HFFc6 (cell line): ENCODE results near the gene TELO2. TPM values are rescaled to one million over a fixed set of nuclear protein-coding genes. Genes with fewer than 3 reads are reported as not detected.

Source experiments
- DNase-seq: peaks from one replicate; pipeline ENCODE4 v3.0.0-alpha.2; 2018
- H3K27ac Mint-ChIP-seq: 2 replicates; pipeline ENCODE4 v1.8.0; 2020; ENCODE audit warnings: mild to moderate bottlenecking, mixed read lengths
- H3K27me3 Mint-ChIP-seq: 2 replicates; pipeline ENCODE4 v1.8.0; 2021; ENCODE audit warnings: mild to moderate bottlenecking, moderate library complexity, mixed read lengths; ENCODE audit not compliant: insufficient read depth
- H3K36me3 Mint-ChIP-seq: 2 replicates; pipeline ENCODE4 v1.8.0; 2021; ENCODE audit warnings: low read depth, mixed read lengths
- H3K4me1 Mint-ChIP-seq: 2 replicates; pipeline ENCODE4 v1.8.0; 2020; ENCODE audit warnings: low read depth, mixed read lengths
- H3K4me3 Mint-ChIP-seq: 2 replicates; pipeline ENCODE4 v1.8.0; 2020; ENCODE audit warnings: mild to moderate bottlenecking, moderate library complexity, mixed read lengths
- H3K9me3 Mint-ChIP-seq: 2 replicates; pipeline ENCODE4 v1.8.0; 2020; ENCODE audit warnings: mild to moderate bottlenecking, mixed read lengths
- CTCF ChIP-seq: fragments of 200-600 bp; sonication (generic); IDR thresholded peaks from 2 replicates; pipeline ENCODE4 v1.5.0; 2021; ENCODE audit warnings: antibody characterized with exemption, mild to moderate bottlenecking
- total RNA-seq, 6 experiments: library from RNA; stranded (reverse); fragmentation: NEBNext Ultra II Directional; extraction: Animal tissue kit (Norgen Biotek cat#: 25700); gene quantifications; 2 replicates in 1 of 6; 3 replicates in 5 of 6; pipeline ENCODE4 v1.2.3, GENCODE V29; 2021

TELO2 gene
- total RNA-seq, 6 experiments from 2014 or later: 28.6 to 37.4 (median 34.8) TPM

- no peak for DNase-seq
- H3K9me3 Mint-ChIP-seq: no peaks in the 10 kb centered on the region
- H3K36me3 Mint-ChIP-seq: no peaks in the 10 kb centered on the region
- no peak for TF ChIP-seq CTCF
- no peak overlapping the region for H3K4me3 Mint-ChIP-seq
- H3K27ac Mint-ChIP-seq: no peak overlapping the region
- no peaks in the 10 kb centered on the region for H3K4me1 Mint-ChIP-seq
- H3K27me3 Mint-ChIP-seq: peaks cover 1% of the 10 kb centered on the region; the same call in 1 of the 2 replicates
These were observed 47.5 kb upstream of the TELO2 start for GRCh38 chr16:1445518-1446203.

GRCh38 chr16:1446296-1447080, 46.7 kb upstream of the TELO2 start:
- no peak for DNase-seq

GRCh38 chr16:1447965-1448364, 45.2 kb upstream of the TELO2 start:
- Mint-ChIP-seq H3K36me3 (peaks cover 5% of the 10 kb centered on the region; the same call in 1 of the 2 replicates), H3K9me3 (no peaks in the 10 kb centered on the region), H3K4me3 (no peak overlapping the region), H3K4me1 (no peaks in the 10 kb centered on the region), H3K27me3 (peaks cover 1% of the 10 kb centered on the region; the same call in 1 of the 2 replicates), H3K27ac (no peak overlapping the region)
- DNase-seq: no peak
- no peak for TF ChIP-seq CTCF

More at GRCh38 chr16:1446296-1447080, 46.7 kb upstream of the TELO2 start:
- Mint-ChIP-seq H3K27ac (no peak overlapping the region), H3K36me3 (peaks cover 2% of the 10 kb centered on the region; the same call in 1 of the 2 replicates), H3K4me3 (no peak overlapping the region), H3K9me3 (no peaks in the 10 kb centered on the region), H3K27me3 (peaks cover 1% of the 10 kb centered on the region; the same call in 1 of the 2 replicates), H3K4me1 (no peaks in the 10 kb centered on the region)
- TF ChIP-seq CTCF: no peak

GRCh38 chr16:1448536-1449116, 44.5 kb upstream of the TELO2 start:
- DNase-seq: no peak
- Mint-ChIP-seq H3K4me3 (no peak overlapping the region), H3K27ac (no peak overlapping the region), H3K36me3 (peaks cover 5% of the 10 kb centered on the region; the same call in 1 of the 2 replicates), H3K27me3 (peaks cover 1% of the 10 kb centered on the region; the same call in 1 of the 2 replicates), H3K4me1 (no peaks in the 10 kb centered on the region), H3K9me3 (no peaks in the 10 kb centered on the region)
- TF ChIP-seq CTCF: no peak

- peaks cover 5% of the 10 kb centered on the region; the same call in 1 of the 2 replicates for H3K36me3 Mint-ChIP-seq
- H3K4me3 Mint-ChIP-seq: no peak overlapping the region
- H3K9me3 Mint-ChIP-seq: no peaks in the 10 kb centered on the region
- TF ChIP-seq CTCF: no peak
- H3K27ac Mint-ChIP-seq: no peak overlapping the region
- H3K4me1 Mint-ChIP-seq: no peaks in the 10 kb centered on the region
- DNase-seq: no peak
- peaks cover 1% of the 10 kb centered on the region; the same call in 1 of the 2 replicates for H3K27me3 Mint-ChIP-seq
These were observed 43.9 kb upstream of the TELO2 start for GRCh38 chr16:1449201-1449788.
